Stimulated activated CD8-positive, alpha-beta memory T cell treated with anti-CD3 and anti-CD28 coated beads, Interleukin-12 subunit alpha, Interleukin-12 subunit beta, amount 100 ng/mL, for 4 hours (primary cell): ENCODE results near the gene KLHDC7B.

Experiments
- DNase-seq: peaks from one replicate; pipeline ENCODE4 v3.0.0-alpha.2; 2020; ENCODE audit warnings: low read depth

Gene KLHDC7B

GRCh38 chr22:50548040-50548920 lies 2.6 kb downstream of the KLHDC7B start:
- DNase-seq = peak; percentile 47

DNA sequence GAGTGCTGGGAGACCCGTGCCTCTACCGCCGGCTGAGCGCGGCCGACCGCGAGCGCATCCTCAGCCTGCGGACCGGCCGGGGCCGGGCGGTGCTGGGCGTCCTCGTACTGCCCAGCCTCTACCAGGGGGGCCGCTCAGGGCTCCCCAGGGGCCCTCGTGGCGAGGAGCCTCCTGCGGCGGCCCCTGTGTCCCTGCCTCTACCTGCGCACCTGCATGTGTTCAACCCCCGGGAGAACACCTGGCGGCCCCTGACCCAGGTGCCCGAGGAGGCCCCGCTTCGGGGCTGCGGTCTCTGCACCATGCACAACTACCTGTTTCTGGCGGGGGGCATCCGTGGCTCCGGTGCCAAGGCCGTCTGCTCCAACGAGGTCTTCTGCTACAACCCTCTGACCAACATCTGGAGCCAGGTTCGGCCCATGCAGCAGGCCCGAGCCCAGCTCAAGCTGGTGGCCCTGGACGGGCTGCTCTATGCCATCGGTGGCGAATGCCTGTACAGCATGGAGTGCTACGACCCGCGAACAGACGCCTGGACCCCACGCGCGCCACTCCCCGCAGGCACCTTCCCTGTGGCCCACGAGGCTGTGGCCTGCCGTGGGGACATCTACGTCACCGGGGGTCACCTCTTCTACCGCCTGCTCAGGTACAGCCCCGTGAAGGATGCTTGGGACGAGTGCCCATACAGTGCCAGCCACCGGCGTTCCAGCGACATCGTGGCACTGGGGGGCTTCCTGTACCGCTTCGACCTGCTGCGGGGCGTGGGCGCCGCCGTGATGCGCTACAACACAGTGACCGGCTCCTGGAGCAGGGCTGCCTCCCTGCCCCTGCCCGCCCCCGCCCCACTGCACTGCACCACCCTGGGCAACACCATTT lies 3.5 kb downstream of the KLHDC7B start:
- DNase-seq = no peak

GRCh38 chr22:50550395-50550794 lies 4.7 kb downstream of the KLHDC7B start:
- DNase-seq = no peak

GRCh38 chr22:50551160-50551752 lies 5.6 kb downstream of the KLHDC7B start:
- no peak for DNase-seq

- no peak for DNase-seq
Measured at GRCh38 chr22:50553310-50553709, 7.6 kb downstream of the KLHDC7B start.

GRCh38 chr22:50556703-50557102 lies 11.0 kb downstream of the KLHDC7B start:
- DNase-seq = no peak

DNA sequence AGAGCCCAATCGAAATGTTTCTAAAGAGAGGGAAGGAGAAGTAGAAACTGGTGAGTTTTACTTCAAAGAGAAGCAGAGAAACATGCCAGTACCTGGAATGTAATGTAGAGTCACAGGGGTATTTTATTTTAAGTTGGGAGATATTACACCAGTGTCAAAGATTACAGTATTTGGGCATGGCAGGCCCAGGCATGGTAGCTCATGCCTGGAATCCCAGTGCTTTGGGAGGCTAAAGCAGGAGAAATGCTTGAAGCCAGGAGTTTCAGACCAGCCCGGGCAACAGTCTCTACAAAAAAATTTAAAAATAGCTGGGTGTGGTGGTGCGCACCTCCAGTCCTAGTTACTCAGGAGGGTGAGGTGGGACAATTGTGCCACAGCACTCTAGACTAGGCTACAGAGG lies 14.3 kb downstream of the KLHDC7B start:
- no peak for DNase-seq

GRCh38 chr22:50561401-50562358 lies 16.0 kb downstream of the KLHDC7B start:
- no peak for DNase-seq

- peak; percentile 92 for DNase-seq
Measured at GRCh38 chr22:50562523-50563412, 17.1 kb downstream of the KLHDC7B start, which contains the start of gene SYCE3. Gene SYCE3, minus strand, starts transcription at chr22:50562919. Its CDS starts 6,514 bp downstream, at chr22:50556405.

DNA sequence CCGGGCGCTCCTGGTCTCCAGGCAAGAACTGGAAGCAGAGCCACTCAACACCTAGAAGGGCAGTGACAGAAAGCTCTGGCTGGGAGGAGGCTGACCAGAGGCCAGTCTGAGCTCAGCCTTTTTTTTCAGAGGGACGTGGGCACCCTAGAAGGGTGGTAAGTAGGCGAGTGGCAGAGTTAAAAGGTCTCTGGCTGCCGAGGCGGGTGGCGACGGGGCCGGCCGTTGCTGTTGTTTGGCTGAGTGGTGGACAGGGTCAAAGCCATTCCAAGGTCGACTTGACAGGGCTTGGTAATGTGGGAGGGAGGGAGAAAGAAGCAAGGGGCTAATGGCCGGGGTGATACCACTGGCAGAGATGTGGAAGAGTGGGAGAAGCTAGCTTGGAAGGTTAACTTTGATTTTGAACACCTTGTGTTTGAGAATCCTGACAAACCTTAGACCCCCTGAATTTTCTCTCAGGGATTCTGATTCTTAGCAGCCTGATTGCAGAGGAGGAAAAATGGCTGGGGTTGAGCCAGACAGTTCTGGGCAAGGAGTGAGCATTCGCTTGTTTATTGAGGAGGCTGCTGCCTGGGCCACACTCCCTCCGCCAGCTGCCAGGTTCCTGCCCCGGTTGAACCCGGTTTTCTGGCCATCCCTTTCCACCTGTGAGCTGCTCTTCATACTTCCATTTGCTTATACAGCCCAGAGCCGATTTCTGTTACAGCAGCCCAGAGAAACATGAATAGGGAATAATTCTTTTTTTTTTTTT lies 17.9 kb downstream of the KLHDC7B start:
- DNase-seq = no peak

DNA sequence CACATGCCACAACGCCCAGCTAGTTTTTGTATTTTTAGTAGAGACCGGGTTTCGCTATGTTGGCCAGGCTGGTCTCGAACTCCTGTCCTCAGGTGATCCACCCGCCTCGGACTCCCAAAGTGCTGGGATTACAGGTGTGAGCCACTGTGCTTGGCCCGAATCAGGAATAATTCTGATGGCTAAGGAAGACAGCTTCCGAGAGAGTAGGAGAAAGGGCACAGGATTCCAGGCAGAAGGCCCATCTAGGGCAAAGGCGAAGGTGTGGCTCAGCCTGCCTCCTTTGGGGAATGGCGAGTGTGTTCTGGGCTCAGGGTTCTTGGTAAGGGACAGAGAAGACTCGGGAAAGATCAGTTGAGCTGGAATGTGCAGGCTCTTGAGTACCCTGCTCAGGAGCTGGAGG lies 18.6 kb downstream of the KLHDC7B start:
- DNase-seq = no peak

DNA sequence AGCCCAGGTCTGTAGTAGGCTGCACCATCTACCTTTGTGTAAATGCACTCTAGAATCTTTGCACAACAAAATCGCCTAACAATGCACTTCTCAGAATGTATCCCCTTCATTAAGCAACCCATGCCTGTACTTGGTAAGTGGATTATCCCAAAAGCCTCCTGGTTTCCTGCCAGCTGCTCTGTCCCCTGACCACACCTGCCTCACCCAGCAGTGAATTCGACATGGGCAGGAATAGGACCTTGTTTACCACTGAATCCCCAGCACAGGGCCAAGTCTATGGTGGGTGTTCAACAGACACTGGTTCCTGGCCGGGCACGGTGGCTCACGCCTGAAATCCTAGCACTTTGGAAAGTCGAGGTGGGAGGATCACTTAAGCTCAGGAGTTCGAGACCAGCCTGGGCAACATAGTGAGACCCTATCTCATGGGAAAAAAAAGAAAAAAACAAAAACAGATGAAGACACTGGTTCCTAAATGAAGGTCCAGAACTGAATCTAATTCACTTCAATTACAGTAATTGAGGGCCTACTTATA lies 22.1 kb downstream of the KLHDC7B start:
- no peak for DNase-seq

DNA sequence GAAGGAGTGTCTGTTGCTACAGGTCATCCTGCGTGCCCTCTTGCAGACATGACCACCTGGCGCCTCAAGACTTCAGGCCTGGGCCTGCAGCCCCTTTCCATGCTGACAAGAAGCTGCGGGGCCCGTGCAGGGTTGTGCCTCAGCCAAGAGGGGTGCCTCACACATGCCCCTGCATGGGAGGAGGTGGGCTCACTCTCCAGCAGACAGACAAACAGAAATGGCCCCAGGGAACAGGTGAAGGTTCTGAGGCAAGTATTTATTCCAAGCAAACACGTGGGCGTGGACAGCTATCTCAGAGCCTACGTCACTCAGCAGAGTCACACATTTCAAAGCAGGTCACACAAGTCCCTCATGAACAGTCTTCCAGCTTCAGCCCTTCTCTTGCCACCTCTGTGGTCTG lies 22.9 kb downstream of the KLHDC7B start:
- no peak for DNase-seq

DNA sequence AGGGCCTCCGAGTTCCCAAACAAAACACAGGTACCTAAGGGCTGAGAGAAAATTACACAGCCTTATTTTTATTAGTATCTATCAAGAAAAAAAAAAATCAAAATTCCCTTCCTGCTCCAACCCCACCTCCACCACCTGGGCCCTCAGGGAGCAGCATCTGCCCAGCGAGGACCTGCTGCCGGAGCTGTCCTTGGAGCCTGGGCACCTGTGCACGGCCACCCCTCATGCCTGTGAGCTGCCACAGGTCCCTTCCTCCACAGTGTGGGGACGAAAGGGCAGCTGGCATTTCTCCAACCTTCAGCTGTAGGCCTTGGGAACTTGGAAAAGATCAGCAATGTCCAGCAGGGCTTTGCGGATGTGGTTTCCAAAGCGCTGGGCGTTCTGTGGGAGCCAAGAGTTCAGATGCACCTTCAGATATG lies 23.4 kb downstream of the KLHDC7B start:
- DNase-seq = no peak

GRCh38 chr22:50569896-50570535 lies 24.3 kb downstream of the KLHDC7B start:
- DNase-seq = no peak

- no peak for DNase-seq
Measured at GRCh38 chr22:50570861-50571260, 25.2 kb downstream of the KLHDC7B start.

DNA sequence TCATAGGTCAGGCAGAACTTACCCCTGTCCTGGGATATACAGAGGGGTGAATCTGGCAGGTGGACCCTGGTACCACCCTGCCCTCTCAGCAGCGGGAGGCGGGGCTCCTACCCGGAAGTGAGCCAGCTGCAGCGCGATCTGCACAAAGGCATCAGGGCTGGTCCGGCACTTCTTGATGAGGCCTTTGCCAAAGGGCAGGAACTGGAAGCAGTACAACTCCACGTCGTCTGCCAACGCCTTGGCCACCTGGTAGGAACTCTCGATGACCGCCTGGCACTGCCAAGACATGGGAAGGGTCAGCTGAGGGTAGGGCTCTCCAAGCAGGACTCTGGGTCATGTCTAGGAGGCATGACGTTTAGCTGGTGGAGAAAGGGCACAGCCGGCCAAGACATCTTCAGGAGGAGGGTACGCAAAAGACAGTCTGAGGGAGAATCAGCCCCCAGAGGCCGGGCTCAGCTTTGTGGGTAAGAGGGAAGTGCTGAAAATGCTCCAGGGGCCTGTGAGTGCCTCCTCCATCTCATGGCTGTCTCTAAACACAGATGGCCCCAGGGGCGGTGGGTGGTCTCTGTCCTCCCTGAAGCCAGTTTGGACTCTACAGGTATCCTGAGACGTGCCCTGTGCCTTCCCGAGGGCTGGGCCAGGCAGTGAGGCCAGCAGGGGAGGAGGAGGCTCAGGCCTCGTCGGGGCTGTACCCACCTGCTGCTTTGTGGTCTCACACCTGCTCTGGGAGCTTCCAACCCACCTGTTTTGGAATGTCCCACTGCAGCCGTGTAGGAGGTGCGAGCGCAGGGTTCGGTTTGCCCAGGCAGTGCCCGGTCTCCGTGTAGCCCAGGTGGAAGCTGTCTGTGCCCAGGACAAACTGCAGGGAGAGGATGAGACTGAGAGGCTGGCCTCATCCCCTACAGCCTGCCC lies 25.8 kb downstream of the KLHDC7B start:
- DNase-seq = no peak

DNA sequence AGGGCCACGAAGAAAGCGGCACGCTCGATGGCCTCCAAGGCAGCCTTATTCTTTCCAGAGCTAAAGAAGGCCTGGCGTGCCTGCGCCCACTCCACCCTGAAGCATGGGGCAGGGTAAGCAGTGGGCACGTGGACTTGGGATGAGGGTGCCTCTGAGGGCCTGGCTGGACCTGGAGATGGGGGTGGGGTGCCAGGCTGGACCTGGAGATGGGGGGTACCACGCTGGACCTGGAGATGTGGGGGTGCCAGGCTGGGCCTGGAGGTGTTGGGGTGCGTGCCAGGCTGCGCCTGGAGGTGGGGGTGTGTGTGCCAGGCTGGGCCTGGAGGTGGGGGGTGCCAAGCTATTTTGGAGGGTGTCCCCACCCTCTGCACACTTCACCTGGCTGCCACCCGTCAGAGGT lies 27.3 kb downstream of the KLHDC7B start:
- DNase-seq = no peak
